Liver (tissue), 3 donors: ENCODE data around the gene SLK.

Experiments
- CTCF ChIP-seq: fragments of 150-350 bp; IDR thresholded peaks from 2 replicates; pipeline ENCODE4 v1.5.1; 2017; ENCODE audit warnings: improper control_type of control experiment, low read depth, low read length; ENCODE audit not compliant: missing input control
- SP1 ChIP-seq: IDR thresholded peaks from 2 replicates; pipeline ENCODE4 v1.6.1; 2018; ENCODE audit warnings: antibody characterized with exemption, mild to moderate bottlenecking
- TF ChIP-seq, protein P1 (sequence below): IDR thresholded peaks from 2 replicates; pipeline ENCODE4 v1.6.1; 2016; ENCODE audit warnings: antibody characterized with exemption
- TF ChIP-seq, protein P2 (sequence below): IDR thresholded peaks from 2 replicates; pipeline ENCODE4 v1.6.1; 2016; ENCODE audit warnings: antibody characterized with exemption
- donor health status: healthy.
- donor health status: healthy.

DNA sequence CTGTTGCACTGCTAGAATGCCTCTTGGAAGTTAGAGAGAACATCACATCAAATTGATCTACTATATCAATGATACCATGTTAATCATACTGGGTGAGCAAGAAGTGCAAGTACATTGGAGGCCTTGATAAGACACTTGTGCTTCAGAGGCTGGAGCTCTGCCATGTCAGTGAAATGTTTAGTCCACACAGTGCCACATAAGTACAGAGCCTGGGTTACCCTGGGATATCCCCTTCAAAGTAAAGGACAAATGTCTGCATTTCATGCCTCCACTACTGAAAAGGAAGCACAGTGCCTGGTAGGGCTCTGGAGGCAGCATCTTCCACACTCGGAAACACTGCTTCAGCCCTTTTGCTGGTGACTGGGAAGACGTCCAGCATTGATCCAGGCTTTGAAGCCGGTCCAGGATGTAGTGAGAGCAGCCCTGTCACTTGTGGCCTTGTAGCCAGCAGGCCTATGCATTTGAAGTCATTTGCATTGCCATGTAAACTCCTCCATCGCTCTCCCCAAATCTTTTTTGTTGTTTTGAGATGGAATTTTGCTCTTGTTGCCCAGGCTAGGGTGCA is 33.3 kb upstream of the SLK start:
- TF ChIP-seq, protein P1, sequence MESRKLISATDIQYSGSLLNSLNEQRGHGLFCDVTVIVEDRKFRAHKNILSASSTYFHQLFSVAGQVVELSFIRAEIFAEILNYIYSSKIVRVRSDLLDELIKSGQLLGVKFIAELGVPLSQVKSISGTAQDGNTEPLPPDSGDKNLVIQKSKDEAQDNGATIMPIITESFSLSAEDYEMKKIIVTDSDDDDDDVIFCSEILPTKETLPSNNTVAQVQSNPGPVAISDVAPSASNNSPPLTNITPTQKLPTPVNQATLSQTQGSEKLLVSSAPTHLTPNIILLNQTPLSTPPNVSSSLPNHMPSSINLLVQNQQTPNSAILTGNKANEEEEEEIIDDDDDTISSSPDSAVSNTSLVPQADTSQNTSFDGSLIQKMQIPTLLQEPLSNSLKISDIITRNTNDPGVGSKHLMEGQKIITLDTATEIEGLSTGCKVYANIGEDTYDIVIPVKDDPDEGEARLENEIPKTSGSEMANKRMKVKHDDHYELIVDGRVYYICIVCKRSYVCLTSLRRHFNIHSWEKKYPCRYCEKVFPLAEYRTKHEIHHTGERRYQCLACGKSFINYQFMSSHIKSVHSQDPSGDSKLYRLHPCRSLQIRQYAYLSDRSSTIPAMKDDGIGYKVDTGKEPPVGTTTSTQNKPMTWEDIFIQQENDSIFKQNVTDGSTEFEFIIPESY, result no peak
- TF ChIP-seq SP1, result no peak
- TF ChIP-seq, protein P2, sequence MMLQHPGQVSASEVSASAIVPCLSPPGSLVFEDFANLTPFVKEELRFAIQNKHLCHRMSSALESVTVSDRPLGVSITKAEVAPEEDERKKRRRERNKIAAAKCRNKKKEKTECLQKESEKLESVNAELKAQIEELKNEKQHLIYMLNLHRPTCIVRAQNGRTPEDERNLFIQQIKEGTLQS, result no peak
- TF ChIP-seq CTCF, result no peak
